ENCODE results near the gene GLE1. TPM values are rescaled to one million over a fixed set of nuclear protein-coding genes. Genes with fewer than 3 reads are reported as not detected.

The GLE1 gene
- total RNA-seq, 1 experiment from 2014 or later, result 27.0 TPM

DNA sequence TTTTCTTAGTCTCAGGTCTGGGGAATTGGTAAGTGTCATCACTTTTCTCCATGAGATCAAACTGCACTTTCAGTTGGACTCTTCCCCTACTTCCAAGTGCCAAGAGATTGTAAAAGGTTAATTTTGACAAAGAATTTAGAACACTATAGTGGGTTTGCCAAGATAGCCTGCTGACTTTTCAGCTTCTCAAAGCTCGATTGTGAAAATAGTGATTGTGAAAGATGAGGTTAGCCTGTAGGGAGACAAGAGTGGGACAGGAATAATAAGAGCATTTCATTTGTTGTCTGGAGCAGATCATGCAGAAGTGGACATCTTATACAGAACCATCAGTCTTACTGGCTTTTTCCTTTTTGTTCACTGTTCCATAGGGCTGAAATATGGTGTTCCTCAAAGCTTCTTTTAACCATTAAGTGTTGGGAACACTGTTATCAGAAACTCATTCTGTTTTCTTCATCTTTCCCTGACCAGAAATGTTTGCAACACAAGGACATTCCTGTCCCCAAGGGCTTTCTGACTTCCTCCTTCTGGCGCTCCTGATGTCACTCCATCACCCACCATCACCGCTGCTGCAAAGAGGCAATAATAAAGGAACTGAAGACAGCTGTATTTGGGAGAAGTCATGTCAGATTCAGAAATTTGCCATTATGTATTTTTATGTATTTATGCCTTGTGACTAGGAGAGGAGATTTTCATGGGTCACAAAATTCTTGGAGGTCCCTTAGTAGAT, 36.3 kb downstream of the GLE1 start:
- H2AFZ ChIP-seq (ENCODE audit: low read length), result no peak overlapping the region
- CTCF ChIA-PET, result no interaction called here
- POLR2A ChIA-PET (ENCODE audit: unreplicated experiment), result no interaction called here
- no peaks in the 10 kb centered on the region for H3K27me3 ChIP-seq (ENCODE audit: low read length)
- TF ChIP-seq, protein P1, sequence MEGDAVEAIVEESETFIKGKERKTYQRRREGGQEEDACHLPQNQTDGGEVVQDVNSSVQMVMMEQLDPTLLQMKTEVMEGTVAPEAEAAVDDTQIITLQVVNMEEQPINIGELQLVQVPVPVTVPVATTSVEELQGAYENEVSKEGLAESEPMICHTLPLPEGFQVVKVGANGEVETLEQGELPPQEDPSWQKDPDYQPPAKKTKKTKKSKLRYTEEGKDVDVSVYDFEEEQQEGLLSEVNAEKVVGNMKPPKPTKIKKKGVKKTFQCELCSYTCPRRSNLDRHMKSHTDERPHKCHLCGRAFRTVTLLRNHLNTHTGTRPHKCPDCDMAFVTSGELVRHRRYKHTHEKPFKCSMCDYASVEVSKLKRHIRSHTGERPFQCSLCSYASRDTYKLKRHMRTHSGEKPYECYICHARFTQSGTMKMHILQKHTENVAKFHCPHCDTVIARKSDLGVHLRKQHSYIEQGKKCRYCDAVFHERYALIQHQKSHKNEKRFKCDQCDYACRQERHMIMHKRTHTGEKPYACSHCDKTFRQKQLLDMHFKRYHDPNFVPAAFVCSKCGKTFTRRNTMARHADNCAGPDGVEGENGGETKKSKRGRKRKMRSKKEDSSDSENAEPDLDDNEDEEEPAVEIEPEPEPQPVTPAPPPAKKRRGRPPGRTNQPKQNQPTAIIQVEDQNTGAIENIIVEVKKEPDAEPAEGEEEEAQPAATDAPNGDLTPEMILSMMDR (conservative IDR thresholded peaks at IDR 0.05; ENCODE audit: low read depth, low read length), result no peak
- TF ChIP-seq EZH2phosphoT487 (IDR thresholded peaks at IDR 0.05; ENCODE audit: borderline replicate concordance, low read length), result no peak
- intact Hi-C loops (cut with micrococcal nuclease), result no loop called here
- no TSS peak for BruUV-seq (replicated peaks)
- no peaks in the 10 kb centered on the region for H3K9me2 ChIP-seq (replicated peaks; ENCODE audit: low read length)
- H3K4me1 ChIP-seq (ENCODE audit: insufficient read depth, low read length), result no peaks in the 10 kb centered on the region
- H3F3A ChIP-seq (ENCODE audit: low read length, unreplicated experiment), result no peaks in the 10 kb centered on the region
- no peak overlapping the region for H3K27ac ChIP-seq (ENCODE audit: low read length)
- H3K4me2 ChIP-seq (ENCODE audit: low read length), result no peak overlapping the region
- no peak overlapping the region for H3K9ac ChIP-seq (ENCODE audit: low read length)
- no peak overlapping the region for H3K4me3 ChIP-seq (ENCODE audit: low read length)
- no peak for DNase-seq
- no peaks in the 10 kb centered on the region for H4K20me1 ChIP-seq (ENCODE audit: low read length)
- peaks cover 6% of the 10 kb centered on the region for H3K36me3 ChIP-seq (ENCODE audit: low read depth, low read length)
- no peaks in the 10 kb centered on the region for H3K79me2 ChIP-seq (ENCODE audit: low read length)
- H3K9me3 ChIP-seq (ENCODE audit: low read length), result no peaks in the 10 kb centered on the region
- ATAC-seq, result no peak

DNA sequence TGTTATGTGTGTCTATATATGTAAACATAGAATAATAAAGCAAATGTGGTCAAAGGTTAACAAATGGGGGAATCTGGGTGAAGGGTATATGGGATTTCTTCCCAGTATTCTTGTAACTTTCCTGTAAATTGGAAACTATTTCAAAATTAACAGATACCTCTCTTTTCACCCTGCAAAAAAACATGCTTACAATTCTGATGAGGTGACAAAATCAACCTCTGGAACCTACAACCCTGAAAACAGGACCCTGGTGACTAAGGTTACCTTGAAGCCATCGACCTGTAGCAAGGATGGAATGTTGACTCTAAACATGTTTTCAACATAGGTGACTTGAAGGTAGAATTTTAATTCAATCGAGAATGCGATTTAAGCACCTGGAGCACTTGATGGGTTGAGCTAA, 42.0 kb downstream of the GLE1 start:
- DNase-seq (no peak), ATAC-seq (no peak)
- ChIA-PET CTCF (no interaction called here), POLR2A (ENCODE audit: unreplicated experiment) (no interaction called here)
- no peaks in the 10 kb centered on the region for H4K20me1 ChIP-seq (ENCODE audit: low read length)
- H3K4me2 ChIP-seq (ENCODE audit: low read length), result no peak overlapping the region
- no peak overlapping the region for H2AFZ ChIP-seq (ENCODE audit: low read length)
- intact Hi-C loops (cut with micrococcal nuclease), result no loop called here
- H3F3A ChIP-seq (ENCODE audit: low read length, unreplicated experiment), result no peaks in the 10 kb centered on the region
- H3K27me3 ChIP-seq (ENCODE audit: low read length), result no peaks in the 10 kb centered on the region
- H3K36me3 ChIP-seq (ENCODE audit: low read depth, low read length), result no peaks in the 10 kb centered on the region
- H3K9me2 ChIP-seq (replicated peaks; ENCODE audit: low read length), result no peaks in the 10 kb centered on the region
- H3K27ac ChIP-seq (ENCODE audit: low read length), result no peak overlapping the region
- H3K4me3 ChIP-seq (ENCODE audit: low read length), result no peak overlapping the region
- no peaks in the 10 kb centered on the region for H3K79me2 ChIP-seq (ENCODE audit: low read length)
- H3K9me3 ChIP-seq (ENCODE audit: low read length), result no peaks in the 10 kb centered on the region
- peaks cover 5% of the 10 kb centered on the region for H3K4me1 ChIP-seq (ENCODE audit: insufficient read depth, low read length)
- TF ChIP-seq EZH2phosphoT487 (IDR thresholded peaks at IDR 0.05; ENCODE audit: borderline replicate concordance, low read length) (no peak), EZH2 (IDR thresholded peaks at IDR 0.05; ENCODE audit: low read length, unreplicated experiment) (no peak)
- TF ChIP-seq, protein P1 (conservative IDR thresholded peaks at IDR 0.05; ENCODE audit: low read depth, low read length), result no peak
- no peak overlapping the region for H3K9ac ChIP-seq (ENCODE audit: low read length)
- BruUV-seq (replicated peaks), result no TSS peak

DNA sequence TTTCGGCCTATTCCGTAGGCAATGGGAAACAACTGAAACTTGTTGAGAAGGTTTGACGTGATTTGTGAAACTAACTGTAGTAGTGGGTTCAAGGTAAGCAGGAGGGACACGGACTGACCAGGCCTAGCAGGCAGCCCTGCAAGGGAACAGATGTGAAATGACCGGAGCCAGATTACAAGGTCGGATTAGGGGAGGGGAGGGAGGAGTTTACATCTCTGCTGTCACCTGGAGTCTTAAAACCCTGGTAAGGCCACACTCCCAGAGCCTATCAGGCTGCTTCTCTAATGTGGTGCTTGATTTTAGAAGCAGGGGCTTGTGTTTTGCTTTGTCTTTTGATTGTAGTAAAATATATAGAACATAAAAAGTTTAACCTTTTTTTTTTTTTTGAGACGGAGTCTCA, 44.4 kb downstream of the GLE1 start:
- intact Hi-C loops (cut with micrococcal nuclease), result no loop called here
- BruUV-seq (replicated peaks), result no TSS peak

More for the DNA sequence above, 44.4 kb downstream of the GLE1 start:
- CTCF ChIA-PET, result no interaction called here
- H3K4me3 ChIP-seq (ENCODE audit: low read length), result no peak overlapping the region
- H3K27me3 ChIP-seq (ENCODE audit: low read length), result no peaks in the 10 kb centered on the region
- peaks cover 14% of the 10 kb centered on the region for H3K79me2 ChIP-seq (ENCODE audit: low read length)
- no peaks in the 10 kb centered on the region for H3K36me3 ChIP-seq (ENCODE audit: low read depth, low read length)
- H2AFZ ChIP-seq (ENCODE audit: low read length), result no peak overlapping the region
- H3K4me2 ChIP-seq (ENCODE audit: low read length), result no peak overlapping the region
- no peak overlapping the region for H3K9ac ChIP-seq (ENCODE audit: low read length)
- H3K9me2 ChIP-seq (replicated peaks; ENCODE audit: low read length), result no peaks in the 10 kb centered on the region
- H3K9me3 ChIP-seq (ENCODE audit: low read length), result no peaks in the 10 kb centered on the region
- POLR2A ChIA-PET (ENCODE audit: unreplicated experiment), result no interaction called here
- DNase-seq (no peak), ATAC-seq (no peak)
- peaks cover 10% of the 10 kb centered on the region for H3K4me1 ChIP-seq (ENCODE audit: insufficient read depth, low read length)
- no peak for TF ChIP-seq EZH2 (IDR thresholded peaks at IDR 0.05; ENCODE audit: low read length, unreplicated experiment)
- TF ChIP-seq, protein P1 (conservative IDR thresholded peaks at IDR 0.05; ENCODE audit: low read depth, low read length), result no peak
- no peak for TF ChIP-seq EZH2phosphoT487 (IDR thresholded peaks at IDR 0.05; ENCODE audit: borderline replicate concordance, low read length)
- no peak overlapping the region for H3K27ac ChIP-seq (ENCODE audit: low read length)
- H4K20me1 ChIP-seq (ENCODE audit: low read length), result peaks cover 10% of the 10 kb centered on the region
- no peaks in the 10 kb centered on the region for H3F3A ChIP-seq (ENCODE audit: low read length, unreplicated experiment)
